Karpas-422 (cell line): ENCODE results near the gene HAGHL. TPM values are rescaled to one million over a fixed set of nuclear protein-coding genes. Genes with fewer than 3 reads are reported as not detected.
"Not testable (repeated sequence)": the region's sequence is repeated elsewhere in the genome, so short reads cannot be mapped to it uniquely, and the experiment has no call there.

Source experiments
- DNase-seq: peaks from one replicate; pipeline ENCODE4 v3.0.0-alpha.2; 2015
- H2AFZ ChIP-seq: fragments of 200-600 bp; sonication (generic); 2 replicates; pipeline ENCODE4 v1.6.1; 2014; ENCODE audit warnings: antibody characterized with exemption, low read length, mixed read lengths
- H3K27ac ChIP-seq: fragments of 200-600 bp; sonication (generic); 2 replicates; pipeline ENCODE4 v1.5.1; 2014; ENCODE audit warnings: mild to moderate bottlenecking, low read length, moderate library complexity
- H3K27me3 ChIP-seq: fragments of 200-600 bp; sonication (generic); 2 replicates; pipeline ENCODE4 v1.6.1; 2014; ENCODE audit warnings: low read length, mixed read lengths
- H3K36me3 ChIP-seq: fragments of 200-600 bp; sonication (generic); 2 replicates; pipeline ENCODE4 v1.6.1; 2014; ENCODE audit warnings: low read length, mixed read lengths; ENCODE audit not compliant: insufficient read depth
- H3K4me1 ChIP-seq: fragments of 200-600 bp; sonication (generic); 2 replicates; pipeline ENCODE4 v1.6.1; 2014; ENCODE audit warnings: mild to moderate bottlenecking, low read length, mixed read lengths
- H3K4me2 ChIP-seq: fragments of 200-600 bp; sonication (generic); 2 replicates; pipeline ENCODE4 v1.6.1; 2014; ENCODE audit warnings: low read length, low read depth, mild to moderate bottlenecking; ENCODE audit not compliant: poor library complexity, severe bottlenecking
- H3K4me3 ChIP-seq: fragments of 200-600 bp; sonication (generic); 2 replicates; pipeline ENCODE4 v1.5.1; 2014; ENCODE audit warnings: mild to moderate bottlenecking, antibody characterized with exemption, low read length, mixed read lengths
- H3K79me2 ChIP-seq: fragments of 200-600 bp; sonication (generic); 2 replicates; pipeline ENCODE4 v1.6.1; 2014; ENCODE audit warnings: mild to moderate bottlenecking, low read length, mixed read lengths
- H3K9ac ChIP-seq: fragments of 200-600 bp; sonication (generic); 2 replicates; pipeline ENCODE4 v1.6.0; 2014; ENCODE audit warnings: low read length
- H3K9me2 ChIP-seq: fragments of 200-600 bp; sonication (generic), shearing (Covaris generic); replicated peaks from 2 replicates; pipeline ENCODE4 v1.6.0; 2014; ENCODE audit warnings: mild to moderate bottlenecking, low read length, moderate library complexity; ENCODE audit not compliant: insufficient read depth
- H3K9me3 ChIP-seq: fragments of 300-700, 200-600 bp; sonication (generic); 2 replicates; pipeline ENCODE4 v1.6.1; 2014; ENCODE audit warnings: low read length, mixed read lengths
- H4K20me1 ChIP-seq: fragments of 200-600 bp; sonication (generic); 2 replicates; pipeline ENCODE4 v1.6.1; 2014; ENCODE audit warnings: mild to moderate bottlenecking, antibody characterized with exemption, low read length, low read depth; ENCODE audit not compliant: insufficient read depth
- total RNA-seq: library from RNA; depleted of rRNA; stranded (reverse); fragments of >200 nt; shearing (Covaris generic); gene quantifications from 2 replicates; pipeline ENCODE4 v1.2.3, GENCODE V29; 2014; ENCODE audit warnings: low replicate concordance

The HAGHL gene
- total RNA-seq, 1 experiment from 2014 or later = 57.4 TPM

- no peak overlapping the region for H2AFZ ChIP-seq
- no peak overlapping the region for H3K9ac ChIP-seq
- no peaks in the 10 kb centered on the region for H3K27me3 ChIP-seq
- no peak overlapping the region for H3K27ac ChIP-seq
- no peak overlapping the region for H3K4me3 ChIP-seq
- no peaks in the 10 kb centered on the region for H3K79me2 ChIP-seq
- H3K36me3 ChIP-seq = no peaks in the 10 kb centered on the region
- no peak for DNase-seq
- no peaks in the 10 kb centered on the region for H3K9me2 ChIP-seq
- peaks cover 9% of the 10 kb centered on the region for H3K4me1 ChIP-seq
- H4K20me1 ChIP-seq = peaks cover 15% of the 10 kb centered on the region; the same call in 1 of the 2 replicates
- H3K9me3 ChIP-seq = no peaks in the 10 kb centered on the region
- no peak overlapping the region for H3K4me2 ChIP-seq
Measured at GRCh38 chr16:708959-709358, 17.9 kb upstream of the HAGHL start.

- H3K9me2 ChIP-seq = no peaks in the 10 kb centered on the region
- no peak overlapping the region for H3K27ac ChIP-seq
- H3K4me2 ChIP-seq = no peak overlapping the region
- no peak overlapping the region for H2AFZ ChIP-seq
- H3K36me3 ChIP-seq = no peaks in the 10 kb centered on the region
- H3K9me3 ChIP-seq = no peaks in the 10 kb centered on the region
- no peaks in the 10 kb centered on the region for H3K79me2 ChIP-seq
- H3K4me3 ChIP-seq = no peak overlapping the region
- H4K20me1 ChIP-seq = peaks cover 17% of the 10 kb centered on the region; the same call in 1 of the 2 replicates
- H3K27me3 ChIP-seq = no peaks in the 10 kb centered on the region
- peaks cover 15% of the 10 kb centered on the region for H3K4me1 ChIP-seq
- peak; percentile 64 for DNase-seq
- no peak overlapping the region for H3K9ac ChIP-seq
Measured at GRCh38 chr16:709566-710499, 17.1 kb upstream of the HAGHL start.

GRCh38 chr16:710500-711075 is 16.3 kb upstream of the HAGHL start:
- no peak overlapping the region for H3K27ac ChIP-seq
- no peak overlapping the region for H3K4me3 ChIP-seq
- DNase-seq = peak; percentile 42
- peaks cover 18% of the 10 kb centered on the region for H3K4me1 ChIP-seq
- no peaks in the 10 kb centered on the region for H3K36me3 ChIP-seq
- H2AFZ ChIP-seq = no peak overlapping the region
- H3K79me2 ChIP-seq = no peaks in the 10 kb centered on the region
- H3K4me2 ChIP-seq = no peak overlapping the region
- no peaks in the 10 kb centered on the region for H3K27me3 ChIP-seq
- no peak overlapping the region for H3K9ac ChIP-seq
- H3K9me3 ChIP-seq = no peaks in the 10 kb centered on the region
- peaks cover 17% of the 10 kb centered on the region; the same call in 1 of the 2 replicates for H4K20me1 ChIP-seq
- no peaks in the 10 kb centered on the region for H3K9me2 ChIP-seq

GRCh38 chr16:711084-711483 is 15.8 kb upstream of the HAGHL start:
- H3K27ac ChIP-seq = no peak overlapping the region
- peaks cover 3% of the 10 kb centered on the region; the same call in 1 of the 2 replicates for H3K79me2 ChIP-seq
- H3K4me3 ChIP-seq = no peak overlapping the region
- no peak overlapping the region for H2AFZ ChIP-seq
- H3K27me3 ChIP-seq = no peaks in the 10 kb centered on the region
- no peaks in the 10 kb centered on the region for H3K36me3 ChIP-seq
- peaks cover 22% of the 10 kb centered on the region for H3K4me1 ChIP-seq
- no peak overlapping the region for H3K9ac ChIP-seq
- H3K9me2 ChIP-seq = no peaks in the 10 kb centered on the region
- DNase-seq = no peak
- H4K20me1 ChIP-seq = peaks cover 20% of the 10 kb centered on the region; the same call in 1 of the 2 replicates
- H3K4me2 ChIP-seq = no peak overlapping the region
- H3K9me3 ChIP-seq = no peaks in the 10 kb centered on the region

- Histone ChIP-seq H3K4me3 (no peak overlapping the region), H4K20me1 (peaks cover 25% of the 10 kb centered on the region; the same call in 1 of the 2 replicates), H3K4me1 (peaks cover 28% of the 10 kb centered on the region), H3K36me3 (no peaks in the 10 kb centered on the region), H2AFZ (no peak overlapping the region), H3K4me2 (no peak overlapping the region), H3K27me3 (no peaks in the 10 kb centered on the region), H3K9me2 (no peaks in the 10 kb centered on the region), H3K79me2 (peaks cover 4% of the 10 kb centered on the region; the same call in 1 of the 2 replicates), H3K27ac (no peak overlapping the region), H3K9me3 (no peaks in the 10 kb centered on the region), H3K9ac (no peak overlapping the region)
- DNase-seq = peak; percentile 90
Measured at GRCh38 chr16:711548-712320, 15.2 kb upstream of the HAGHL start.

- not testable (repeated sequence) for H3K36me3 ChIP-seq, H3K9ac ChIP-seq, H3K27ac ChIP-seq, H3K27me3 ChIP-seq, H3K9me2 ChIP-seq, H2AFZ ChIP-seq, H3K4me2 ChIP-seq, H3K9me3 ChIP-seq, H3K4me3 ChIP-seq, H3K79me2 ChIP-seq
- DNase-seq = peak; percentile 78
- Histone ChIP-seq H4K20me1 (peaks cover 35% of the 10 kb centered on the region), H3K4me1 (peaks cover 39% of the 10 kb centered on the region)
Measured at GRCh38 chr16:712740-713250, 14.1 kb upstream of the HAGHL start.

GRCh38 chr16:714079-714478 is 12.8 kb upstream of the HAGHL start:
- Histone ChIP-seq H3K4me2 (peak overlapping the region; percentile 48), H2AFZ (no peak overlapping the region), H3K9ac (no peak overlapping the region)

More at GRCh38 chr16:714079-714478, 12.8 kb upstream of the HAGHL start:
- no peak for DNase-seq
- H3K9me3 ChIP-seq = no peaks in the 10 kb centered on the region
- H3K4me1 ChIP-seq = peaks cover 46% of the 10 kb centered on the region
- peaks cover 38% of the 10 kb centered on the region for H4K20me1 ChIP-seq
- H3K9me2 ChIP-seq = no peaks in the 10 kb centered on the region
- H3K27me3 ChIP-seq = no peaks in the 10 kb centered on the region
- H3K36me3 ChIP-seq = no peaks in the 10 kb centered on the region
- no peak overlapping the region for H3K27ac ChIP-seq
- H3K4me3 ChIP-seq = no peak overlapping the region
- H3K79me2 ChIP-seq = peaks cover 4% of the 10 kb centered on the region; the same call in 1 of the 2 replicates
